Activated naive CD8-positive, alpha-beta T cell treated with anti-CD3 and anti-CD28 coated beads for 36 hours (primary cell): Measurements from ENCODE around the gene FER. TPM values are rescaled to one million over a fixed set of nuclear protein-coding genes. Genes with fewer than 3 reads are reported as not detected.
"Not testable (repeated sequence)": the region's sequence is repeated elsewhere in the genome, so short reads cannot be mapped to it uniquely, and the experiment has no call there.

Experiments used
- DNase-seq: peaks from one replicate; pipeline ENCODE4 v3.0.0; 2021
- H3K27ac Mint-ChIP-seq: one replicate; pipeline ENCODE4 v1.8.0; 2022; ENCODE audit warnings: mild to moderate bottlenecking, moderate library complexity, mixed read lengths
- H3K27me3 Mint-ChIP-seq: one replicate; pipeline ENCODE4 v1.8.0; 2022; ENCODE audit warnings: mild to moderate bottlenecking, mixed read lengths
- H3K36me3 Mint-ChIP-seq: one replicate; pipeline ENCODE4 v1.8.0; 2021; ENCODE audit warnings: mild to moderate bottlenecking, mixed read lengths
- H3K4me1 Mint-ChIP-seq: one replicate; pipeline ENCODE4 v1.8.0; 2021; ENCODE audit warnings: mixed read lengths
- H3K4me3 Mint-ChIP-seq: one replicate; pipeline ENCODE4 v1.8.0; 2022; ENCODE audit warnings: mild to moderate bottlenecking, moderate library complexity, mixed read lengths
- H3K9me3 Mint-ChIP-seq: one replicate; pipeline ENCODE4 v1.8.0; 2022; ENCODE audit warnings: mixed read lengths
- total RNA-seq, 2 experiments: library from RNA; stranded (reverse); gene quantifications; one replicate each; pipeline ENCODE4 v1.2.3, GENCODE V29; 2021

Gene FER
- total RNA-seq = 1 to 10 TPM; 9.0 to 9.1 TPM

DNA sequence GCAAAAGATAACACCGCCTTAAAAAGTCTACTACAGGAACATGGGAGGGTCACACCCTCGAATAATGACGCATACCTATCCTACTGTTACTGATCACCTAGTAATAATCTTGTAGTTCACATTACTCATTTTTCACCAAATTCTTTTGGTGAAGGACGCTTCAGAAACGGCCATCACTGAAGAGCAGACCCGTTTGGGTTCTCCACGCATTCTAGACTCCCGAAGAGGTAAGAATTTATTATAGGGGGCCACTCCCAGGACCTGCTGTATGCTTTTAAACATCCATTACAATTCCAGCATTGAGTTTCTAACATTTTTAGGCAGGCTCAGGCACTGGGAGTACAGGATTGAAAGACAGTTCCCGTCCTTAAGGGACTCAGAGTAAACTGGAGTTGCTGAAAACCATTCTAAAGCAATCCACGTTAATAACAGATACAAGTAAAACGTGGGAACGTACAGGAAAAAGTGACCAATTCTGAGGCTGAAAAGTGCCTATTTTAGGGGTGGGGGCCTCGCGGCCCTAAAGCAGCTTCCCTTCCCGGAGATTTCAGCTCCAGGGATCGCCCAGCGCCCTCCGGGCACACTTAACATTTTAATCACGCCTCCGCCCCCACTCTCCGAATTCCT is at the start of gene FER:
FER (plus strand) TSS at position 124 of the 627 bp plus-strand sequence. CDS start 50,286 bp downstream, outside the sequence.
- H3K4me1 Mint-ChIP-seq = peaks cover 17% of the 10 kb centered on the region
- DNase-seq = peak; percentile 30
- H3K36me3 Mint-ChIP-seq = peaks cover 1% of the 10 kb centered on the region
- peaks cover 2% of the 10 kb centered on the region for H3K9me3 Mint-ChIP-seq
- H3K27ac Mint-ChIP-seq = peak within 1 kb of the TSS; percentile 92
- no peaks in the 10 kb centered on the region for H3K27me3 Mint-ChIP-seq
- H3K4me3 Mint-ChIP-seq = peak within 1 kb of the TSS; percentile 91

DNA sequence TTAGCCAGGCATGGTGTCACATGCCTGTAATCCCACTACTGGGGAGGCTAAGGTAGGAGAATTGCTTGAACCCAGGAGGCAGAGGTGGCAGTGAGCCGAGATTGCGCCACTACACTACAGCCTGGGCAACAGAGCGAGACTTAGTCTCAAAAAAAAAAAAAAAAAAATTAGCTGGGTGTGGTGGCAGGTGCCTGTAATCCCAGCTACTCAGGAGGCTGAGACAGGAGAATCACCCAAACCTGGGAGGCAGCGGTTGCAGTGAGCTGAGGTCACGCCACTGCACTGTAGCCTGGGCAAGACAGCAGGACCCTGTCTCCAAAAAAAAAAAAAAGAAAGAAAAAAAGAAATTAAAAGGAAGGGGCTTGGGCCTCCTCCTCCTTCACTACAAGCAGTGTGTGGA is 47.3 kb upstream of the FER start:
- not testable (repeated sequence) for H3K27me3 Mint-ChIP-seq, DNase-seq, H3K4me1 Mint-ChIP-seq, H3K27ac Mint-ChIP-seq, H3K36me3 Mint-ChIP-seq, H3K9me3 Mint-ChIP-seq, H3K4me3 Mint-ChIP-seq

DNA sequence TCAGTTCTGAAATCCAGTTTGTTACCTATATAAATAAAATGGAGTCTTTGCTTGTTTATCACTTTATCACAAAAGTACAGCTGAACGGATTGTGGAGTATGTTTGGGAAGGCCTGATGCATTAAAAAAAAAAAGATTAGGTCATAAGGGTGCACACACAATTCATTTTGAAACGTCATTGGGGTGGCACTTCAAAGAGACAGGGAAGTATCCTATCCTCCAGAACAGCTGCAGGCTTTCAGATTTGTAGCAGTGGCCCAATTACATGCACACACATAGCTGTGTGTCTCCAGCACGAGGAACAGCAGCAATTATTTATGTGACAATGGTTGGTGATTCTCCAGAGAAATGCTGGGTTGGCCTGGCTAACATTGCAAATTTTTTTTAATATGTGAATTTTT is 46.8 kb upstream of the FER start:
- DNase-seq = no peak
- no peaks in the 10 kb centered on the region for H3K9me3 Mint-ChIP-seq
- H3K4me3 Mint-ChIP-seq = no peak overlapping the region
- no peaks in the 10 kb centered on the region for H3K4me1 Mint-ChIP-seq
- no peaks in the 10 kb centered on the region for H3K36me3 Mint-ChIP-seq
- no peak overlapping the region for H3K27ac Mint-ChIP-seq
- H3K27me3 Mint-ChIP-seq = no peaks in the 10 kb centered on the region

DNA sequence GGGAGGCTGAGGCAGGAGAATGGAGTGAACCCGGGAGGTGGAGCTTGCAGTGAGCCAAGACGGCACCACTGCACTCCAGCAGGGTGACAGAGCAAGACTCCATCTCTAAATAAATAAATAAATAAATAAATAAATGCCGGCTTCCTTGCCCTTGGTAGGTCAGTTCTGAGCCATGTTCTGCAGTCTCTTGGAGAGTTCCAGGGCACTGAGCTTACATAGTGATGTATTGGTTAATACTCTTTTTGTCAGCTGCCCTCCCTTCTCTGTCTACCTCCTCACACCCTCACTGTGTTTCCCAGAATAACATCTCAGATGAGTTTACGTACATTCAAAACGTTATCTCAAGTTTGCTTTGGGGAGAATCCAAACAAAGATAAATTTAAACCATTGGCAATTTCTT is 45.2 kb upstream of the FER start:
- Mint-ChIP-seq H3K4me3 (no peak overlapping the region), H3K27ac (no peak overlapping the region), H3K9me3 (no peaks in the 10 kb centered on the region), H3K4me1 (no peaks in the 10 kb centered on the region), H3K36me3 (no peaks in the 10 kb centered on the region), H3K27me3 (no peaks in the 10 kb centered on the region)
- no peak for DNase-seq

DNA sequence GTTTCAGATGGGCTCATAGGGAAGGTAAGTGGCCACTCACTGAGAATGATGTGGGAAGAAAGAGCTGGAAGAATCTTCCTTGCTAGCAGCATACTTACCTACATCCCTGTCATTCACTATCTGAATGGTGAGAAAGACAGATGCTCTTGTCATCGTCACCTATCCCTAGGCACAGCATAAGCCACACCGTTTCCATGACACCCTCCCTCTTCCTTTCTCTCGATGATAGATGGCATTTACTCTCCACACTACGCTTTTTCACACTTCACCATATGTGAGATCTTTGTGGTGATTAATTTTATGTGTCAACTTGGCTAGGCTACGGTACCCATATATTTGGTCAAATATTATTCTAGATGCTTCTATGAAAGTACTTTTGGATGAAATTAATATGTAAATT is 44.4 kb upstream of the FER start:
- Mint-ChIP-seq H3K36me3 (no peaks in the 10 kb centered on the region), H3K4me1 (no peaks in the 10 kb centered on the region), H3K27ac (no peak overlapping the region), H3K4me3 (no peak overlapping the region), H3K27me3 (peaks cover under 1% of the 10 kb centered on the region), H3K9me3 (no peaks in the 10 kb centered on the region)
- DNase-seq = no peak

DNA sequence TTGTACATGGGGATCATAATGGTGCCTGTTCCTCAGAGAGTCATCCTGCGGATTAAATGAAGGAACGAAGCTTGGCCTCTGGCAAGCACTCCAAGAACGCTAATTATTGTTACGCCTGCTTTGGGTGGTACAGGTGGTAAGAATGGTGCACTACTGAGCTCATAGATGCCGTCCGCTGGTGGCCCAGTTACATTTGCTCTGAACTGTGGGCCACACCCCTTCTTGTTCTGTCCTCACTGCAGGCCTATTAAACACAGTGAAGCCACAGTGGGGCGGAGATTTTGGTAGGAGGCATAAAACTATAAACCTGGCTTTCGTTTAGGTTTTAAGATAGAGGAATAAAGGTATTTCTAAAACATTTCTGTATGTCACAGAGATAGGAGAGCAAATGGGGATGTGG is 40.6 kb upstream of the FER start:
- DNase-seq = no peak
- H3K4me3 Mint-ChIP-seq = no peak overlapping the region
- peaks cover 14% of the 10 kb centered on the region for H3K27me3 Mint-ChIP-seq
- no peaks in the 10 kb centered on the region for H3K36me3 Mint-ChIP-seq
- H3K27ac Mint-ChIP-seq = no peak overlapping the region
- no peaks in the 10 kb centered on the region for H3K9me3 Mint-ChIP-seq
- H3K4me1 Mint-ChIP-seq = no peaks in the 10 kb centered on the region

DNA sequence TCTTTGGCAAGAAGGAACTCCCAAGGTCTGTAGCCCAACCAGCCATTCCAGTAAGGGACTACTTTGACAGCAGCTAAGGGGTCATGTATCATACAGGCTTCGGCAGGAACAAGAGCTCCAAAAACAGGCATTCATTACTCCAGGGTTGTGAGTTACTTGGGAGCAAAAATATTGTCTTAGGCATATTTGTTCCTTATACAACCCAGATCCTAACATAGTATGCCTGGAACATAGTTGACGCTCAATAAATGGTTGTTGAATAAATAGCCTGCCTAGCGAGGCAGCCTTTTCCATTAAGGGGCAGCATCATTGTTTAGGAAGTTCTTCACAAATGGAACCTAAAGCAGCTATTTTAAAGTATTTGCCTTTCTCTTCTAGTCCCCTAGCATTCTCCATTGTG is 35.8 kb upstream of the FER start:
- Mint-ChIP-seq H3K36me3 (no peaks in the 10 kb centered on the region), H3K27ac (no peak overlapping the region), H3K9me3 (no peaks in the 10 kb centered on the region), H3K4me1 (no peaks in the 10 kb centered on the region), H3K4me3 (no peak overlapping the region), H3K27me3 (peaks cover 21% of the 10 kb centered on the region)
- DNase-seq = no peak

DNA sequence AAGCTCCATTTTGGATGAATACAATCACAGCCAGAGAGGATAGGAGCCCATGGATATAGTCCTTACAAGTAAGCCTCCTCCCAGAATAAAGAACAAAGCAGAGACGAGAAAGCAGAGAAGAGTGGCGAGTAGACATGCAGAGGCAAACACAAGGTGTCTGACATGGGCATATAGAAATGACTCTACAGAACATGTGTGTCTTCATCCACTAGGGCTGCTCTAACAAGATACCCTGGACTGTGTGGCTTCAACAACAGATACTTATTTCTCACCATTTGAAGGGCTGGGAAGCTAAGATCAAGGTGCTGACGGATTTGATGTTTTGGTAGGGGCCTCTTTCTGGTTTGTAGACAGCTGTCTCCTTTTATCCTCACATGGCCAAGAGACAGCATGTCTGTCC is 32.3 kb upstream of the FER start:
- H3K36me3 Mint-ChIP-seq = no peaks in the 10 kb centered on the region
- H3K27me3 Mint-ChIP-seq = peaks cover 16% of the 10 kb centered on the region
- no peak overlapping the region for H3K27ac Mint-ChIP-seq
- H3K4me3 Mint-ChIP-seq = no peak overlapping the region
- no peaks in the 10 kb centered on the region for H3K9me3 Mint-ChIP-seq
- H3K4me1 Mint-ChIP-seq = peaks cover 4% of the 10 kb centered on the region
- DNase-seq = no peak

DNA sequence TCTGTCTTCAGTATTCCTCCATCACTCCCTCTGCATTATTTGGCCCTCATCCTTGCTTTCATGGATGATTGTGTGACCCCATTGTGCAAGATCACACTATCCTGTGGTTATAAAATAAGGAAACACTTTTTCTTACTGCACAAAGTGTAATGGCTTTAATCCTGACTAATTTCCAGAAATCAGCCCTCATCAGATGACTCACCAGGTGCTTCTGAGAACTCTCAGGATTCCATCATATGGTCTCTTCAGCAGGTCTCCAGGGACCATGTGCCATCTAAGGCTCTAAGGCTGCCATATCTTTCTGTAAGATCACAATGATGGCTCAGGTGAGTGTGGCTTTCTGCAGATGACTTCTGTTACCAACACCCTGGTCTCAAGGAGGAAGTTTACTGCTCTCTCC is 27.3 kb upstream of the FER start:
- Mint-ChIP-seq H3K27me3 (peaks cover 14% of the 10 kb centered on the region), H3K36me3 (no peaks in the 10 kb centered on the region), H3K27ac (no peak overlapping the region), H3K4me1 (peaks cover 8% of the 10 kb centered on the region), H3K4me3 (no peak overlapping the region), H3K9me3 (no peaks in the 10 kb centered on the region)
- DNase-seq = peak; percentile 8

DNA sequence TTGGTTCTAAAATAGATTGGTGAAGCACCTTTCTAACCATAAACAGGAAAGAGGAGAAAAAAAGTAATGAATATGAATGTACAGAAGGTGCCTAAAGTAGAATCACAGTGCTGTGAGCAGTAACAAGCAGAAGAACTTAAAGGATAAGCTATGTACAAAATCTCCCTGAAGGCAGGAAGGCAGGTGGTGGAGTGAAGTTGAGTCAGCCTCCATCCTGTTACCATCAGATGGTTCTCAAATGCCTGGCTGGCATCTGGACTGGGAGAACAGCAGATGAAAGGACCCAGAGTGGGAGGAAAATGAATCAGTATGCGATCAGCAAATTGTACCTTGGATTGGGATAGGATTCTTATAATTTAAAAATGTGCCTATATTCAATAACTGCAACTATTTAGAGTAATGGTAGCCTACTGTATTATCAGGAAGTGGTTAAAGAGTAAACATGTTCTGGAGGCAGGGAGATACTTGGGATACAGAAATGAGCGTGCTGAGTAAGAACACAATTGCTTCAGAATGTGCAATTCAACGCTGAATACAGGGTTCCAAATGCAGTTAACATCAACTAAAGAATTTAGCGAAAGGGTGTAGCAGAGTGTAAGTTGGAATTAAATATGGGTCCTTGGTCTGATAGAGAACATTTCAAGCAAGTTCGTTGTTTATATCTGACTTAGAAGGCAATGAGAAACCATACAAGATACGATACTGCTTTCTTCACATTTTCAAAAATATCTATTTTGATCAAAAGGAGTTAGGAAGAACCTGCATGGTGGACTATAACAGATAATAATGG is 21.1 kb upstream of the FER start:
- Mint-ChIP-seq H3K9me3 (peaks cover 2% of the 10 kb centered on the region), H3K36me3 (peaks cover 4% of the 10 kb centered on the region), H3K4me3 (peak overlapping the region; percentile 30), H3K4me1 (peaks cover 33% of the 10 kb centered on the region), H3K27me3 (peaks cover 37% of the 10 kb centered on the region), H3K27ac (peak overlapping the region; percentile 25)
- DNase-seq = no peak

DNA sequence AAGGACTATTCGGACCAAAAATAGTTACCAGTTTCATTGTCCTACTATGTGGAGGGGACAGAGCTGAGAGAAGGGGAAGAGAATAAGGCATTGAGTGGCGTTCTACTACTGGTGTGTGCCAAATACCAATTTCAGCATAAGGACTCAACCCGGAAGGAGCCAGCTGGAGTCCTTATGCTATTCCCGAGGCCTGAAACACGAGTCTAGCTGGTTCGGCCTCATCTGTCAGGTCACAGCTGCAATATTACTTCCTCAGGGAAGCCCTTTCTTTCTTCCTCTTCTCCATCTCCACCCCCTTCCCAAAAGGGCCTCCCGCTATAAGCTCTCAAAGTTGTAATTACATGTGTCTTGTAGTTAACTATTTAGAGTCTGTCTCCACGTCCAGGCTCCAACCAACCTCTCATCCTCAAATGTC is 20.5 kb upstream of the FER start:
- H3K36me3 Mint-ChIP-seq = peaks cover 4% of the 10 kb centered on the region
- no peak for DNase-seq
- H3K4me1 Mint-ChIP-seq = peaks cover 33% of the 10 kb centered on the region
- peak overlapping the region; percentile 87 for H3K27ac Mint-ChIP-seq
- H3K9me3 Mint-ChIP-seq = peaks cover 2% of the 10 kb centered on the region
- H3K4me3 Mint-ChIP-seq = peak overlapping the region; percentile 74
- H3K27me3 Mint-ChIP-seq = peaks cover 36% of the 10 kb centered on the region

DNA sequence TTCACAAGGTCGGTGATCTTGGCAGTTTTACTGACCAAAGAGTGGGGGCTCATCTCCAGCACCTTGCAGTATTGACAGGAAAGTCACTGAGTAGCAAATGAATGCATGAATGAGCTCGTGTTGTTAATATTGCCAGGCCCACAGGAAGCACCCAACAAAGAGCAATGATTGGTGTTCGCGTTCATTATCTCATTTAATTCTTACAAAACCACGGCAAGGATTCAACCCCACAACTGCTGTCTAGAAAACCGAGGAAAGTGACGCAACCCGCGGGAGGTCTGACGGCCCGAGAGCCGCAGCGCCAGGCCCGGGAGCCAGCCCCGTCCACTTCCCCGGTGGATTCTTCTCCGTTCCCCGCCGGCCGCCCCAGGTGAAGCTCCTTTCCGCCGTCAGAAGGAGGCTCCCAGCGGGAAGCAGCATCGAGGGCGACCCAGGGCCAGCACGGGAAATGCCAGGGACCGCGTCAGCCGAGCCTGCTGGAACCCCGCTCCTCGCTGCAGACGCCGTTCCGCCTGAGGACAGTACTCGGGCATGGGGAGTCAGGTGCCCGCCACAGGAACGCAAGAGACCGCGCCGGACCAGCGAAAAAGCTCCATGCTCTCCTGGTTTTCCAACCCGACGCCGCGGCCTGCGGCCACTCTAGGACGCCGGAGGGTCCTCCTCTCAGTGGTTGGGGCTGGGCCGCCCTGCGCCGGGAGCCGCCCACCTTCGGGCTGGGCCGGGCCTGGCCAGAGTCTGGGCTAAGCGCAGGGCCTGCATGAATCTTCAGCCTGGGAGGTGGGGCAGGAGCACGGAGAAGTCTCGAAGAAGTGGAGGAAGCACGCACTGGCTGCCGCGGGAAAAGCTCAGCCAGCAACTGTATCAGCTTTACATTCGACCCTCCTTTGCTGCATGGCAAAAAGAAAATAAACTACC is 19.8 kb upstream of the FER start:
- H3K36me3 Mint-ChIP-seq = peaks cover 4% of the 10 kb centered on the region
- peak overlapping the region; percentile 87 for H3K27ac Mint-ChIP-seq
- DNase-seq = peak; percentile 64

DNA sequence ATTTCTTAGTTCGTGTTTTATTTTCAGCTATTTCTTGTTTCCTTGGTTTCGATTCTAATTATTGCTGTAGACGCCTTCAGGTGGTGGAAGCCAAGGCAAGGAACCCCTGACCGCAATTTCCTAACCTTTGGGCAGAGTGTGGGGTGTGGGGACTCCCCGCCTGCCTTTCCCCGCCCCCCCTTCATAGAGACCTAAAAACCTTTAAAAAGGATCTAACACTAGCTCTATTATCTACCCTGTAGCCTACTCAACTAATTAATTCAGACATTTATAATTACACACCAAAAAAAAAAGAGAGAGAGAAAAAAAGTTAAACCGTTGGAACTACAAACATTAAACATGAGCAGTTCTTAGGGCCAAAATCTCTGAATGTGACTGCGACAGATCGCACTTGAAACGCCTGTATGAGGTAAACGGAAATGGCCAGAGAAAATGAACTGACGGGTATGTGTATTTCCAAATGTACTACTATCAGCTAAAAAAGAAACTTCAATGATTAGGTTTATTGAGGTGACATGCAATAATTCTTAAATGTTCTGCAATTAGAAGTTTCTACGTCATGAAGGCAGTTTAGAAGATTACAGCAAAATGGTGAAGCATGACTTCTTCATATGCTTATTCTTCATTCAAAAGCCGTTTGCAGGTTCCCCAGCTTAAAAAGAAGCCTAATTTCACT is 19.0 kb upstream of the FER start:
- Mint-ChIP-seq H3K4me1 (peaks cover 33% of the 10 kb centered on the region), H3K9me3 (peaks cover 2% of the 10 kb centered on the region), H3K4me3 (peak overlapping the region; percentile 74), H3K36me3 (peaks cover 4% of the 10 kb centered on the region), H3K27me3 (peaks cover 48% of the 10 kb centered on the region), H3K27ac (peak overlapping the region; percentile 52)
- peak; percentile 65 for DNase-seq

More for the DNA sequence above, 19.8 kb upstream of the FER start:
- Mint-ChIP-seq H3K9me3 (peaks cover 2% of the 10 kb centered on the region), H3K4me1 (peaks cover 33% of the 10 kb centered on the region), H3K4me3 (peak overlapping the region; percentile 74), H3K27me3 (peaks cover 42% of the 10 kb centered on the region)

DNA sequence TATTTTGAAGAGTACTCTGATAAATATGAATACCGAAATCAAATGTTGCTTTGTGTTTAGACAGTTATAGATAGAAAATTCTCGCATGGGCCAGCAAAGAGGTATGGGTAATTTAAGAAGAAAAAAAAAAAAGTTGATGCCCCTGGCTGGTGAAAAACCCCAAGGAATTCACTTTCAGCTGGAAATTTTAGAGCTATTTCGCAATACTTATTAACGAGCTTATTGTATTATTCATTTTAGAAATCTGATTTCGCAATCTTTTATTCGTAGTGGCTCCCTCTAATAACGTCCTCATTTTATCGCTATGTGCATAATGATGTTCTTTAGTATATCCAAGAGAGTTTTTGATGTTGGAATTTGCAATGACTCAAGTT is 18.5 kb upstream of the FER start:
- H3K9me3 Mint-ChIP-seq = peaks cover 2% of the 10 kb centered on the region
- H3K4me3 Mint-ChIP-seq = peak overlapping the region; percentile 74
- peaks cover 33% of the 10 kb centered on the region for H3K4me1 Mint-ChIP-seq
- H3K27ac Mint-ChIP-seq = no peak overlapping the region
- no peak for DNase-seq
- H3K27me3 Mint-ChIP-seq = peaks cover 50% of the 10 kb centered on the region
- peaks cover 4% of the 10 kb centered on the region for H3K36me3 Mint-ChIP-seq
